IPS-20b (cell line): ENCODE results near the gene CCDC12.
"Not testable (repeated sequence)": the region's sequence is repeated elsewhere in the genome, so short reads cannot be mapped to it uniquely, and the experiment has no call there.

Source experiments
- H3K27ac ChIP-seq: one replicate; pipeline ENCODE4 v1.5.1; 2013; ENCODE audit warnings: low read length
- H3K27me3 ChIP-seq: 2 replicates; pipeline ENCODE4 v1.6.1; 2013; ENCODE audit warnings: mild to moderate bottlenecking, low read length, inconsistent platforms; ENCODE audit not compliant: insufficient read depth
- H3K36me3 ChIP-seq: 2 replicates; pipeline ENCODE4 v1.6.1; 2013; ENCODE audit warnings: low read depth, mild to moderate bottlenecking, inconsistent platforms, low read length, moderate library complexity; ENCODE audit not compliant: insufficient read depth
- H3K4me1 ChIP-seq: 2 replicates; pipeline ENCODE4 v1.6.1; 2013; ENCODE audit warnings: mild to moderate bottlenecking, control low read depth, inconsistent platforms, low read length, moderate library complexity; ENCODE audit not compliant: insufficient read depth
- H3K4me3 ChIP-seq: 2 replicates; pipeline ENCODE4 v1.5.1; 2013; ENCODE audit warnings: mild to moderate bottlenecking, low read length, inconsistent platforms
- H3K9ac ChIP-seq: 2 replicates; pipeline ENCODE4 v1.6.1; 2013; ENCODE audit warnings: low read depth, mild to moderate bottlenecking, inconsistent platforms, low read length, moderate library complexity
- H3K9me3 ChIP-seq: 2 replicates; pipeline ENCODE4 v1.6.1; 2013; ENCODE audit warnings: mild to moderate bottlenecking, low read depth, low read length, inconsistent platforms; ENCODE audit not compliant: insufficient read depth

Gene CCDC12

GRCh38 chr3:46970391-46971091 lies 6.0 kb downstream of the CCDC12 start:
- Histone ChIP-seq H3K27me3 (no peaks in the 10 kb centered on the region), H3K9ac (no peak overlapping the region), H3K9me3 (no peaks in the 10 kb centered on the region), H3K4me3 (no peak overlapping the region), H3K27ac (no peak overlapping the region), H3K36me3 (peaks cover 19% of the 10 kb centered on the region), H3K4me1 (peaks cover 2% of the 10 kb centered on the region; the same call in 1 of the 2 replicates)

GRCh38 chr3:46968783-46969428 lies 7.6 kb downstream of the CCDC12 start:
- Histone ChIP-seq H3K4me1 (peaks cover 7% of the 10 kb centered on the region; the same call in 1 of the 2 replicates), H3K4me3 (no peak overlapping the region), H3K27me3 (no peaks in the 10 kb centered on the region), H3K9me3 (no peaks in the 10 kb centered on the region), H3K36me3 (peaks cover 23% of the 10 kb centered on the region), H3K27ac (no peak overlapping the region), H3K9ac (no peak overlapping the region)

GRCh38 chr3:46966811-46967210 lies 9.7 kb downstream of the CCDC12 start:
- H3K4me3 ChIP-seq: no peak overlapping the region
- peaks cover 6% of the 10 kb centered on the region; the same call in 1 of the 2 replicates for H3K4me1 ChIP-seq
- H3K9ac ChIP-seq: no peak overlapping the region
- no peak overlapping the region for H3K27ac ChIP-seq
- H3K36me3 ChIP-seq: peaks cover 28% of the 10 kb centered on the region
- no peaks in the 10 kb centered on the region for H3K27me3 ChIP-seq
- H3K9me3 ChIP-seq: no peaks in the 10 kb centered on the region; the same call in 1 of the 2 replicates

- Histone ChIP-seq H3K27ac (no peak overlapping the region), H3K9ac (no peak overlapping the region), H3K4me3 (no peak overlapping the region; the same call in 1 of the 2 replicates), H3K4me1 (peaks cover 18% of the 10 kb centered on the region), H3K36me3 (peaks cover 18% of the 10 kb centered on the region), H3K9me3 (no peaks in the 10 kb centered on the region; the same call in 1 of the 2 replicates), H3K27me3 (no peaks in the 10 kb centered on the region)
Observed at GRCh38 chr3:46965151-46965550, 11.4 kb downstream of the CCDC12 start.

GRCh38 chr3:46964038-46964590 lies 12.4 kb downstream of the CCDC12 start:
- Histone ChIP-seq H3K4me1 (peaks cover 18% of the 10 kb centered on the region), H3K36me3 (peaks cover 18% of the 10 kb centered on the region)
- H3K27me3 ChIP-seq, H3K4me3 ChIP-seq, H3K9ac ChIP-seq, H3K27ac ChIP-seq, H3K9me3 ChIP-seq: not testable (repeated sequence)

GRCh38 chr3:46962990-46963389 lies 13.6 kb downstream of the CCDC12 start:
- Histone ChIP-seq H3K4me1 (peaks cover 18% of the 10 kb centered on the region), H3K4me3 (no peak overlapping the region), H3K27ac (no peak overlapping the region), H3K9me3 (no peaks in the 10 kb centered on the region; the same call in 1 of the 2 replicates), H3K9ac (no peak overlapping the region), H3K36me3 (peaks cover 18% of the 10 kb centered on the region), H3K27me3 (no peaks in the 10 kb centered on the region)

- Histone ChIP-seq H3K4me3 (no peak overlapping the region), H3K27me3 (no peaks in the 10 kb centered on the region), H3K9me3 (no peaks in the 10 kb centered on the region; the same call in 1 of the 2 replicates), H3K9ac (no peak overlapping the region), H3K36me3 (peaks cover 18% of the 10 kb centered on the region), H3K4me1 (peaks cover 18% of the 10 kb centered on the region), H3K27ac (no peak overlapping the region)
Observed at GRCh38 chr3:46962427-46962826, 14.1 kb downstream of the CCDC12 start.

- H3K9ac ChIP-seq: peak overlapping the region; percentile 16; the same call in 1 of the 2 replicates
- no peak overlapping the region for H3K4me3 ChIP-seq
- peaks cover 18% of the 10 kb centered on the region for H3K4me1 ChIP-seq
- peaks cover 17% of the 10 kb centered on the region for H3K36me3 ChIP-seq
- H3K9me3 ChIP-seq: no peaks in the 10 kb centered on the region; the same call in 1 of the 2 replicates
- H3K27me3 ChIP-seq: no peaks in the 10 kb centered on the region
- H3K27ac ChIP-seq: no peak overlapping the region
Observed at GRCh38 chr3:46960835-46961234, 15.7 kb downstream of the CCDC12 start.

DNA sequence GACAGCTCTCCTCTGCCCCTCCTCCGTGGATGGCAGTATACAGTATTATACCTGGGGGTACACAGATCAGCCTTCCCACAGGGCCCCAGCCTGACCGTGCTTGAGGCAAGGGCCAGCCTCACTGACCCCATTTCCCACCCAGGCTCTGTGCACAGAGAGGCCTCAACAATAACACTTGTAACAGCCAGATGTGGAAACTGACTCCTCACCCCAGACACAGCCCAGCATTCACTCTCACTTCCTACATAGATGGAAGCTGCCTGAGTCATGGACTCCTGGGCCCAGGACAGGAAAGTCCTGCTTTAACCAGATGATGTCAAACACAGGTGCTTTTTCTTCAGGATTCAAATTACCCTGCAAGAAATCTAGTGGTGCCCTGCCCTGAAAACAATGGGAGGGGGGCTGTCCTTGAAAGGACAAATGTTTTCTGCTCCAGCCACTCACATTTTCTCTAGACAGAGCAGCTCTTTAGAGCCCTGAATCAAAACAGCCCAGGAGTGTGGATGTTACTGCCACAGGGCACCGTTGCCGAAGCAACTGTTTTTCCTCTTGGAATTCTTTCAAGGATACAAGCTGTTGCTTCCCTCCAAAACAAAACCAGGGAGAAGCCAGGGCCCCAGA lies 16.4 kb downstream of the CCDC12 start:
- H3K9me3 ChIP-seq: no peaks in the 10 kb centered on the region; the same call in 1 of the 2 replicates
- H3K36me3 ChIP-seq: peaks cover 10% of the 10 kb centered on the region
- H3K27me3 ChIP-seq: no peaks in the 10 kb centered on the region
- H3K4me3 ChIP-seq: no peak overlapping the region
- no peak overlapping the region for H3K27ac ChIP-seq
- peak overlapping the region; percentile 16; the same call in 1 of the 2 replicates for H3K9ac ChIP-seq
- peaks cover 17% of the 10 kb centered on the region for H3K4me1 ChIP-seq

DNA sequence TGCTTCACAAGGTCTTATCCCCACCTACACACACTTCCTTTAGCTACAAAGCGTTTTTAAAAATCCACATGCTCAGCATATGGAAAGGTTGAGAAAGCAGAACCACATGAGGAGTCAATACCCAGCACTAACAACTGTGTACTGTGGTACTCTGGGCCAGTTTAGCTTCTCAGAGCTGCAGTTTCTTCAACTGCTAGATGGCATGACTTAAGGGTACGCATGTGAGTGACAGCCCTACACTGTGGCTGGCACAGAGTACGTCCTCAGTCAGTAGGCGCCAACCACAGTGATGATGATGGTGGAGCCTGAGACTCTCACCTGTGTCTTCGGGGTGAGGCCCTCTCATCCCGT lies 17.4 kb downstream of the CCDC12 start:
- H3K27me3 ChIP-seq: no peaks in the 10 kb centered on the region
- no peak overlapping the region for H3K9ac ChIP-seq
- peaks cover 7% of the 10 kb centered on the region; the same call in 1 of the 2 replicates for H3K36me3 ChIP-seq
- H3K4me3 ChIP-seq: no peak overlapping the region
- no peaks in the 10 kb centered on the region; the same call in 1 of the 2 replicates for H3K9me3 ChIP-seq
- peaks cover 17% of the 10 kb centered on the region for H3K4me1 ChIP-seq
- H3K27ac ChIP-seq: no peak overlapping the region

- H3K4me3 ChIP-seq: no peak overlapping the region
- H3K9ac ChIP-seq: no peak overlapping the region
- H3K27me3 ChIP-seq: no peaks in the 10 kb centered on the region
- H3K27ac ChIP-seq: no peak overlapping the region
- peaks cover 17% of the 10 kb centered on the region for H3K4me1 ChIP-seq
- peaks cover 7% of the 10 kb centered on the region; the same call in 1 of the 2 replicates for H3K36me3 ChIP-seq
- H3K9me3 ChIP-seq: no peaks in the 10 kb centered on the region; the same call in 1 of the 2 replicates
Observed at GRCh38 chr3:46958467-46959160, 17.9 kb downstream of the CCDC12 start.
